KMS-11 (cell line): ENCODE data around the gene MRPL54.

Experiments
- H2AFZ ChIP-seq: fragments of 200-600 bp; sonication (generic); 2 replicates; pipeline ENCODE4 v1.6.1; 2016; ENCODE audit warnings: antibody characterized with exemption, mixed run types, low read depth
- H3K27ac ChIP-seq: fragments of 200-600 bp; sonication (generic); 2 replicates; pipeline ENCODE4 v1.6.1; 2016; ENCODE audit warnings: mild to moderate bottlenecking, mixed run types
- H3K27me3 ChIP-seq: fragments of 200-600 bp; sonication (generic); 2 replicates; pipeline ENCODE4 v1.6.1; 2017; ENCODE audit warnings: mild to moderate bottlenecking, low read depth, mixed run types, moderate library complexity; ENCODE audit not compliant: insufficient read depth
- H3K36me3 ChIP-seq: fragments of 200-600 bp; sonication (generic); 2 replicates; pipeline ENCODE4 v1.6.1; 2017; ENCODE audit warnings: mild to moderate bottlenecking, mixed run types; ENCODE audit not compliant: insufficient read depth
- H3K4me1 ChIP-seq: fragments of 200-600 bp; sonication (generic); 2 replicates; pipeline ENCODE4 v1.6.1; 2016; ENCODE audit warnings: mild to moderate bottlenecking, low read depth, mixed run types; ENCODE audit not compliant: poor library complexity, severe bottlenecking
- H3K4me2 ChIP-seq: fragments of 200-600 bp; sonication (generic); 2 replicates; pipeline ENCODE4 v1.7.0; 2016; ENCODE audit warnings: mild to moderate bottlenecking, mixed run types
- H3K4me3 ChIP-seq: fragments of 200-600 bp; sonication (generic); IDR thresholded peaks from 2 replicates; pipeline ENCODE4 v1.6.1; 2017; ENCODE audit warnings: low read depth, low read length, mixed read lengths; ENCODE audit not compliant: insufficient read depth
- H3K79me2 ChIP-seq: fragments of 200-600 bp; sonication (generic); 2 replicates; pipeline ENCODE4 v1.6.1; 2016; ENCODE audit warnings: low read depth, mixed run types; ENCODE audit not compliant: insufficient read depth
- H3K9ac ChIP-seq: fragments of 200-600 bp; sonication (generic); 2 replicates; pipeline ENCODE4 v1.6.1; 2016; ENCODE audit warnings: mild to moderate bottlenecking, mixed run types
- H4K20me1 ChIP-seq: fragments of 200-600 bp; sonication (generic); 2 replicates; pipeline ENCODE4 v1.6.1; 2016; ENCODE audit warnings: mild to moderate bottlenecking, mixed run types; ENCODE audit not compliant: insufficient read depth
- CTCF ChIP-seq: fragments of 200-600 bp; sonication (generic); conservative IDR thresholded peaks from 2 replicates; pipeline ENCODE4 v1.6.1; 2017; ENCODE audit warnings: low read depth, mild to moderate bottlenecking, antibody characterized with exemption, low read length, moderate library complexity, mixed read lengths

MRPL54 gene

GRCh38 chr19:3737487-3738205, 24.8 kb upstream of the MRPL54 start:
- no peak overlapping the region for H3K27ac ChIP-seq
- no peak overlapping the region for H2AFZ ChIP-seq
- no peaks in the 10 kb centered on the region for H4K20me1 ChIP-seq
- no peaks in the 10 kb centered on the region for H3K4me1 ChIP-seq
- H3K79me2 ChIP-seq: no peaks in the 10 kb centered on the region
- TF ChIP-seq CTCF: no peak
- peaks cover 68% of the 10 kb centered on the region for H3K27me3 ChIP-seq
- no peak overlapping the region for H3K4me3 ChIP-seq
- H3K9ac ChIP-seq: no peak overlapping the region
- H3K4me2 ChIP-seq: no peak overlapping the region
- no peaks in the 10 kb centered on the region for H3K36me3 ChIP-seq

GRCh38 chr19:3738477-3739220, 23.8 kb upstream of the MRPL54 start:
- H2AFZ ChIP-seq: no peak overlapping the region
- H3K36me3 ChIP-seq: no peaks in the 10 kb centered on the region
- no peak for TF ChIP-seq CTCF
- H4K20me1 ChIP-seq: no peaks in the 10 kb centered on the region
- no peak overlapping the region for H3K4me2 ChIP-seq
- H3K4me1 ChIP-seq: no peaks in the 10 kb centered on the region
- H3K9ac ChIP-seq: no peak overlapping the region
- peaks cover 61% of the 10 kb centered on the region for H3K27me3 ChIP-seq
- H3K4me3 ChIP-seq: no peak overlapping the region
- H3K27ac ChIP-seq: no peak overlapping the region
- no peaks in the 10 kb centered on the region for H3K79me2 ChIP-seq

GRCh38 chr19:3740431-3740830, 22.1 kb upstream of the MRPL54 start:
- Histone ChIP-seq H4K20me1 (no peaks in the 10 kb centered on the region), H2AFZ (no peak overlapping the region), H3K4me1 (no peaks in the 10 kb centered on the region), H3K27ac (no peak overlapping the region), H3K36me3 (no peaks in the 10 kb centered on the region), H3K4me3 (no peak overlapping the region), H3K4me2 (no peak overlapping the region), H3K27me3 (peaks cover 44% of the 10 kb centered on the region), H3K79me2 (no peaks in the 10 kb centered on the region), H3K9ac (no peak overlapping the region)
- no peak for TF ChIP-seq CTCF

- Histone ChIP-seq H3K4me3 (no peak overlapping the region), H3K4me1 (no peaks in the 10 kb centered on the region), H2AFZ (no peak overlapping the region), H3K27me3 (peaks cover 16% of the 10 kb centered on the region), H3K36me3 (no peaks in the 10 kb centered on the region), H3K79me2 (no peaks in the 10 kb centered on the region), H3K9ac (no peak overlapping the region), H3K4me2 (no peak overlapping the region), H3K27ac (no peak overlapping the region), H4K20me1 (no peaks in the 10 kb centered on the region)
- TF ChIP-seq CTCF: no peak
These were observed 19.0 kb upstream of the MRPL54 start for GRCh38 chr19:3743486-3743885.
